HG02970 (cell line): Measurements from ENCODE around the gene ZNF407.

Source experiments
- ATAC-seq: cut with Tn5 transposase; IDR thresholded peaks from one replicate; pipeline ENCODE4 v1.9.1; 2021; ENCODE audit warnings: mild to moderate bottlenecking, moderate library complexity, moderate number of reproducible peaks; ENCODE audit not compliant: unreplicated experiment, low FRiP score

Gene ZNF407

DNA sequence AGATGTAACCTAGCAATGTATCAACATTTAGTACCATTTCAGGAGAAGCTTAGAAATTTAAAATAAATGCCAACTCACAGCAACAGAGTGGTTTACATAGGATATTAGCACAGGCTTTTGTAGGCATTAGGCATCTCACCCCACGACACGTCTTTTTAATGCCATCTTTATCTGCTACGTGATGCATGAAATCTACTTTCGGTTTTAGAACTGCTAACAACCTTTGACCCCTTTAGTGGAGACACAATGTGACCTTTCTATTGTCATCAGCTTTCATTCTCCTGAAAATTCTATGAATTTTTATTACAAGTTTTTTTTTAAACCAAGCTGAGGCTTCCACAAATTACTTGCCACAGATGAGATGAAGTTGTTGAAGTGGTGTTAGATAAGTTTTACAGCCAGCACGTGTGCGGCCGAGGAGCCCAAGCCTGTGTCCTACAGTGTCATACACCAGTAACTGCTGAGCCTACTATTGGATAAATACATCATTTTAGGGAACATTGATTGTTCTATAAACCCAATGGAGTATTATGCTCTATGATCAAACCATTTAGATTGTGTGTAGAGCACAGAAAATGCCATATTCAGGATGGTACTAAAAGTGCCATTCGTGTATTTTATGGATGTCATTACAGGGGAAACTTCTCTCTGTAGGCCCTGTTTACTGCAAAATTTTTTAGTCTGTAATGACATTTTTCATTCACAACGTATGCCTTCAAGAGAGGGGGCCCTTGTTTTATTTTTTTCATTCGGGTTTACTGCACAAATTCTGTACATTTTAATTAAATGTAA is 459.7 kb downstream of the ZNF407 start:
- ATAC-seq = no peak

DNA sequence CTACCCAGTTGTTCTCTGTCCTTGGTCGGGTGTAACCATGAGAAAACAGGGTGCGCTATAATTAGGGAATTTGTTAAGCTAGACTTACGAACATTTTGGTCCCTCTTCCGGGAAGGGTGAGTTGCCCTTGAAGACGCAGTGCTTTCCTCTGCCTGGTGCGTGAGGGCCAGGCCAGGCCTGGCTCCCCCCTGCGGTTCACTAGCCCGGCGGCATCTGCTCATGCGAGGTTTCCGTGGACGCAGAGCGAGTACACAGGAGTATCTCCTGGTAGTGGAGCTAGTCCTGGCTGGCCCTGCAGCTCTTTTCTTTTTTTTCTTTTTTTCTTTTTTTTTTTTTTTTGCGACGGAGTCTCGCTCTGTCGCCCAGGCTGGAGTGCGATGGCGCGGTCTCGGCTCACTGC is 462.5 kb downstream of the ZNF407 start:
- ATAC-seq = no peak

DNA sequence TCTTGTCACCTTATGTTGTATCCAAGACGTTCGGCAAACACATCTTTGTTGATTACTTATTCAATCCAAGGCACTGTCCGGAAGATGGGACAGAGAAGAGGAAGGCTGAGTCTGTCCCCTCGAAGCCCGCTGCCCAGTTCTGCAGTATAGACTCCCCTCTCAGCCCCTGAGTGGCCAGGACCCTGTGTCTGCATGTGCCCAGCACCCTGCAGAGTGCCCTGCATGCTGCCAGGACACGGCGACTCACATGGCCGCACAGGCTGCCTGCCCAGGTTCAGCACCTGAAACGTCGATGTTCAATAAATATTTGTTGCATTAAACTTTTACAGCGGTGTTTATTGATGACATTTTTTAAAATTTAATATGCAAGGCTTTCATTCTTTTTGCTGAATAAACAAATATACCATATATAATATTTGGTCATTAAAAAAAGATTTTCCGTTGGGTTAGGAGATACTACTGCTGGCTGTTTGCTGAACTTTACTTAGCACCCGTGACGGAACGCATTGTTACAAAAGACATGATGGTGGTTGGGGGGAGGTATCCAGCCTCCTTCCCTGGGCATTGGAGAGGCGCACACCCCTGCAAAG is 464.7 kb downstream of the ZNF407 start:
- no peak for ATAC-seq

DNA sequence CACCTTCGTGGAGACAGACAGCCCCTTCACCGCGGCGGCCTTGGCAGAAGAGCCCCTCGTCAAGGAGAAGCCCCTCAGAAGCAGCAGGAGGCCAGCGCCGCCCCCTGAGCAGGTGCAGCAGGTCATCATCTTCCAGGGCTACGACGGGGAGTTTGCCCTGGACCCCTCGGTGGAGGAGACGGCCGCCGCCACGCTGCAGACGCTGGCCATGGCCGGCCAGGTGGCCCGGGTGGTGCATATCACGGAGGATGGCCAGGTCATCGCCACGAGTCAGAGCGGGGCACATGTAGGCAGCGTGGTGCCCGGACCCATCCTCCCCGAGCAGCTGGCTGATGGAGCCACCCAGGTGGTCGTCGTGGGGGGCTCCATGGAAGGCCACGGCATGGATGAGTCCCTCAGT is 465.5 kb downstream of the ZNF407 start:
- ATAC-seq = no peak

DNA sequence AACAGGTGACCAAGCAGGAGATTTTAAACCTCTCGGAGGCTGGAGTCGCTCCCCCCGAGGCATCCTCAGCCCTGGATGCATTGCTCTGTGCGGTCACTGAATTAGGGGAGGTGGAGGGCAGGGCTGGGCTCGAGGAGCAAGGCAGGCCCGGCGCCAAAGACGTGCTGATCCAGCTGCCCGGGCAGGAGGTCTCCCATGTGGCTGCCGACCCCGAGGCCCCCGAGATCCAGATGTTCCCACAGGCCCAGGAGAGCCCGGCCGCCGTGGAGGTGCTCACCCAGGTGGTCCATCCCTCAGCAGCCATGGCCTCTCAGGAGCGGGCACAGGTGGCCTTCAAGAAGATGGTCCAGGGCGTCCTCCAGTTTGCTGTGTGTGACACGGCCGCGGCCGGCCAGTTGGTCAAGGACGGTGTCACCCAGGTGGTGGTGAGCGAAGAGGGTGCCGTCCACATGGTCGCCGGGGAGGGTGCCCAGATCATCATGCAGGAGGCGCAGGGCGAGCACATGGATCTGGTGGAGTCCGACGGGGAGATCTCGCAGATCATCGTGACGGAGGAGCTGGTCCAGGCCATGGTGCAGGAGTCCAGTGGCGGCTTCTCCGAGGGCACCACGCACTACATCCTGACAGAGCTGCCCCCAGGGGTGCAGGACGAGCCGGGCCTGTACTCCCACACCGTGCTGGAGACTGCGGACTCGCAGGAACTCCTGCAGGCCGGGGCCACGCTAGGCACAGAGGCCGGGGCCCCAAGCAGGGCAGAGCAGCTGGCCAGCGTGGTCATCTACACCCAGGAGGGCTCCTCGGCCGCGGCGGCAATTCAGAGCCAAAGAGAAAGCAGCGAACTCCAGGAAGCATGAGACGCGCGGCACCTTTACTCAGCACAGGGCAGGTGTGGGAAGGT is 466.2 kb downstream of the ZNF407 start:
- ATAC-seq = no peak

DNA sequence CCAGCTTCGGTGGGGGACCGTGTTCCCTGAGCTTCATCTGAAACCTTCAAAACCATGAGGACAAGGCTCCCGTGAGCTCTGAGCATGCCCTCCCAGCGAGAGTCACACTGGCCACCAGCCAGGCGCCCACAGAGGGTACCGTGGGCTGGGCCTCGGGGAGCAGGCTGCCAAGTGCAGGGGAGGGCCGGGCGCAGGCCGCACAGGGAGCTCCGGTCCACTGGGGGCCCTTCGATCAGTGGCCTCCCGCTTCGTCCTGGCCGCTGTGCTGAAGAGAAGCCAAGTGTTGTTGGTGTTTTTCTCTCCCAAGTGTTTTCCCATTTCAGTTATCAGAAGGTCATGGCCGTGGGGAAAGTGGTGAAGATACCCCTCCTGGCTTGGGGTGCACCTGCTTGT is 466.8 kb downstream of the ZNF407 start:
- ATAC-seq = no peak

DNA sequence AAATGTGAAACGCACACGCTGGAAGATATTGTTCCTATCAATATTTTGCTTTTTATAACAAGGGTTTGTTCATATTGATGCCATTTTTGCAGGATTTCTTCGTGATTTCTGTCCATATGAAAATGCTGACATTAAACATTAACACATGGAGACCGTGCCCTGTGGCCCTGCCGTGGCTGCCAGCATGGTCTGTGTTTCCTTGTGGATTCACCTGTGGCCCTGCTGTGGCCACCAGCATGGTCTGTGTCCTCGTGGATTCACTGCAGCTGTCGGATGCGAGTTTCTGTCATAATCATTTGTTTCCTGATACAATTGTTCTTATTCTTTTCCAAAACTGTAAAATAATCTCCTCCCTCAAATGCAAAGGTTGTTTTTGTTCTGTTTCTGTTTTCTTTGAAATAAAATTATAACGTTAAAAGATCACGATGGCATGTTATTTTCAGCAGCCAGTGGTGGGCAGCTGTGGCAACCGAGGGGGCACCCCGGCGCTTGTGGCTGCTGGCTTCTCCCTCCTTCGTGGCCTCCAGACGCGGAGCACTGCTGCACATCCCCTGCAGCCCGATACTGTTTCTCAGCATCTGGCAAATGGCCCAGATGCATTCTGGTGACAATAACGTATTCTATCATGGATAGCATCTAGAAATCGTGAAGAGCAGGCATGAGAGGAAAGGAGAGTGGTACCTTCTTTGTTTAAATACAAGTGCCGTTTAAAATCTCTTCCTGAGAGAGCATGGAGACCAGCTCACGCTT is 467.8 kb downstream of the ZNF407 start:
- ATAC-seq = no peak

DNA sequence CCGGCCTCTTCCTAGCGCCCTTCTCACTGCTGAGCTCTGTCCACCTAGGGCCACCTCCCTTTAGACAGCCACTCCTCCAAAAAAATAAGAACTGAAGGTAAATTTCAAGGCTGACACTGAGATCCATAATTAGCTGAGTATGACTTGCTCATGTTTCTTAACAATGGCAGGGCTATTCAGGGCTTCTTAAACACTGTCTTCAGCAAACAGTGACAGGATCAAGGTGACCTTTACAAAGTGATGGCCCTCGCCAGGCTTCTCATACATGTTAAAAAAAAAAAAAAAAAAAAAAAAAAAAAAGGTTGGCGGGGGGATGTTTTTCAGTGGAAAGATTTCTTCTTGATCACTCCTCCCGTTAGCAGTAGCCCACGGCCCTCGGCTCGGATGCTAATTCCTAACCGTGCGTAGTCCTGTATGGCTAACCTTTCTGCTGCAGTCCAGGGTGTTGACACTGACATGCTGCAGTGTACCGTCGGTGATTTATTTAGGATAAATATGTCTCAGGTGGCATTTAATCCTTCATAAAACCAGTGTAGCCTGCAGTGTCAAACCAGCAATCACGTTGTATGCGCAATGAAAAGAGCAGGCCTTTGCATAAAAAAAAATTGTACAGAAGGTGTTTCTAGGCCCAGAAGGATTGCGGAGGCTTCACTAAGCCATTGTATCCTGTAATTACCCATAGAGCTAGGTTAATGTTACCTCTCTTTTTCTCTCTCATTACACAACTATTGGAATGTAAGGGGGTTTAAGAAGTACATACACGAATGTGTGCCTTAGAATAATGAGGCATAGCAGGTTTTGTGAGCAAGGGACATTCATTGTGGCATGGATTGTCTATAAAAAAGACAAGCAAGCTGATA is 468.6 kb downstream of the ZNF407 start:
- no peak for ATAC-seq

DNA sequence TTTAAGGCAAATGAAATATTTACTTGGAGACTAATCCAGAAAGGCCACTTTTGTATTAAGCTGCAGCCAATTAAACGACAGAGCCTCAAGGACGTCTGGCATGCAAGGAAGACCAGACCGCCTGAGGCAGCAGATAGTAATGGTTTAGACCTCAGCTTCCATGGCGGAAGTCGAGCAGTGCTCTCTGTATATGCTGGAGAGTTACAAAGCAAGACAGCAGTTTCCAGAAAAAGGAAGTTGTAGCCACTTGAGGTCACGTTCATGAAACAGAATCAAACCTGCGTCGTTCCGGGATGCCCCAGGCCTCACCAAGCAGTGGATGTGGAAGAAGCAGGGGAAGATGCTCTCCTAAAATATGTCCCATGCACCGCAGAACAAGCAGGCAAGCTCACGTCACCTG is 469.3 kb downstream of the ZNF407 start:
- no peak for ATAC-seq

DNA sequence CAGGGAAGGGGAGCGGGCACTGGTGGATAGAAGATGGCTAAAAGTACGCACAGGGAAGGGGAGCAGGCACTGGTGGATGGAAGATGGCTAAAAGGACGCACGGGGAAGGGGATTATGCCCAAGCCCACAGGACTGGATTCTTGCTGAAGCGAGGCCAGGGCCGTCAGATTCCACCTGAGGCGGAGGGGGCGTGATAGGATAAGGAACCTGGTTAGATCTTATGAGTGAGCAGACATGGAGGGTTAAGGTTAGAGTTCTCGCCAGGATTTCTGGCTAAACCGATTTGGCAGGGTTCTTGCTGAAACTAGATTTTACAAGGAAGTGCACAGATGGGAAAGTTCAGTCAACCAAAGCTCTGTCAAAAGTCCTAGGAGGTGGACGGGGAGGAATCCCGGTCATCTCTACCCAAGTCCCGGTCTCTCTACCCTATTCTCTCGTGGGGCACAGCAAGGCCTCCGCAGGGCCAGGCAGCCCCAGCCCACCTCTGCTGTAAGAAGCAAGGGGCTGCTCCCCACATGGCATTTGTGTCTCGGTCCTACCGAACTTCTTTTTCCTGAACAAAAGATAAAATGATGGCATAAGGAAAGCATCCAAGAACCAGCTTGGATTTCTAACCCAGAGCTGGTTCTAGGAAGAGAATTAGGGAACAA is 470.5 kb downstream of the ZNF407 start:
- no peak for ATAC-seq

DNA sequence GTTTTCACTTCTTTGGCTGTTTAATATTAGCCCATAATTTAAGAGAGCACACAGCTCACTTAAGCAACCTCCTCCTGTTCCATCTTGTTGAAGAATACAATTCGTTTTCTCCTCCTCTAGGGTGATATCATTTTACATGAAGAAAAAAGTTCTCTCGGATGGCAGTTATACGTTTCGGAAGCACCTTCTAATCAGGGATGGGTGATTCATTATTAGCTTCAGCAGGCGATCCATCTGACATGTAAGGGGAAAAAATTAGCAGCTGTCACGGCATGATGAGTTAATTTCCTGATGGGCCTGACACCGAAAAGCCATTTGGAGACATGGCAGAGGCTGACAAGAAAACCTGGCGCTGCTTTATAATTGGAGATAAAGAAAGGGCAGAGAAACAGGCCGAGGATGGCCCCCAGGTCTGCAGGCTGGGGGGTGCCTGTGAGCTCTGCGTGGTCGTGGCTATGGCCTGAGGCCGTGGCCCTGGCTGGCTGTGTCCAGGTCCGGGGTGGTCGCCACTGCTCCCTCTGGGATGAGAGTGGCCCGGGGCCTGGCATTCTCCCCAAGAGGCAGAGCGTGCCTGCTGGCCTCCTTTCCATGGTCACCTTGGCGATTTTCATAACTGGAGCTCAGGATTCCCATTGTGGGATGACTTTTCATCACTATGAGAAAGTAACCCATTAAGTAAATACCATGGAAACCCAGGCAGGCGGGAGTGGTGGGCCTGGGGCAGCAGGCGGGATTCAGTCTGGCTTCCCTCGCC is 471.2 kb downstream of the ZNF407 start:
- no peak for ATAC-seq

DNA sequence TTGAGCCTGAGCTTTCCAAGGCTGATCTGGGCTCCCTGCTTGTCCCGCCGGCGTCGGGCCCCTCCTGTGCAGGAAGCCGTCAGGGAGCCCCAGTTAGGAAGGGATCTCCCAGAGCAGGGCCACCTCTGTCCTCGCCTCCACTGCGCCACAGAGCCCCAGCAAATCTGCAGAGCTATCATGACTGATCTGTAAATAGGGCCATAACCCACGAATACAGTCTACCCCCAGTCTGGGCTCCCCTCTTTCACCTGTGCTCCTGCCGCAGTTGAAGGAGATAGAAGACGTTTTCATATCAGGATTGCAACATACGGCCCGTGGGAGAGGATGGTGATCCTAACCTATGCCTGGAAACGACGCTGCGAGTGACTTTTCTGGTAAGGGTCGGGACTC is 472.6 kb downstream of the ZNF407 start:
- no peak for ATAC-seq

DNA sequence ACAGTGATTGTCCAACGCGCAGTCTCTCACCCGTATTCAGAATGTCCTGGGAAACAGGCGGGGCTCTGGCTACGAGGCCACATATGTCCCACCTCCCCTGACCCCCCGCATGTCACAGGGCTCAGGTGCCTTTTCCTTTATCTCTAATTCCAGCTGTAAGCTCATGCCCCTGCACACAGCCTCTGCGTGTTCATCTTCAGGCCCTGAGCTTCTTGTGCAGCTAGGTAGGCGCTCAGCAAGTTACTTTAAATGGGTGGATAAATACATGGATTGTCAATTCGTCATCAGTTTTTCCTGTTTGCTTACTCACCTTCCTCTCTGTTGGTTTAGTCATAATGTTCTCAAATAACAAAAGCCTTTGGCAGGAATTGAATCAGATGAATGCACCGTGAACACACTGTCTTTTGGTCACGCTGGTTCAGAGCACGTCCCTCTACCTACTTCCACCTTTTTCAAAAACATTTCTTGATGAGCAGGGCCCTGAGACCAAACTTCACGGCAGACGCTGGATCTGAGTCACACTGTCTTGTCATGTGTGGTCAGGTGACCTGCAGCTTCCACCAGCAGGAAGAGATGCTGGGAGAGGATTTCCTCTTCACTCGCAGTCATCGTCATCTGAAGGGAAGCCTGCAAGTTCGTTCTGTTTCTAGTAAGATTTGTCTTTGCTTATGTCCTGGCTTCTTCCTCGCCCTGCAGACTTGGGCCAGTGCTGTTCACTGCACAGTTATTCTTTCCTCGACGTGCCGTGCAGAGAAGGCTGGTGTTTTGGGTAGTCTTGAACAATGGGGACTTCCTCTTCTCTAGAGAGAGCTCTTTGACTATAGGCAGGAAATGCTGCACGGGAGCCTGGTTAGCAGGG is 473.2 kb downstream of the ZNF407 start:
- ATAC-seq = peak; percentile 83

DNA sequence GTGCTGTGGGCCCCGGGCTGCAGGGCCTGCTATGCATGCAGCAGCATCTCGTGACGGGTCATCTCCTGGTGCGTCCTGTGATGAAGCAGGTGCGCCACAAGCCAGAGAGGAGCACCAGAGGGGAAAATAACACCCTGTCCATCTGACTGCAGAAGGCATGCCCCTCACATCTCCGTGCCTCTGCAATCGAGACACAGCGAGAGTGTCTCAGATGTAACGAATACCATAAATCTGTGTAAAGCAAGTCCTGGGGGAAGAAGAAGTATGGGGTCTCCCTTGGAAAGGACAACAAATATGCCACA is 473.8 kb downstream of the ZNF407 start:
- no peak for ATAC-seq

DNA sequence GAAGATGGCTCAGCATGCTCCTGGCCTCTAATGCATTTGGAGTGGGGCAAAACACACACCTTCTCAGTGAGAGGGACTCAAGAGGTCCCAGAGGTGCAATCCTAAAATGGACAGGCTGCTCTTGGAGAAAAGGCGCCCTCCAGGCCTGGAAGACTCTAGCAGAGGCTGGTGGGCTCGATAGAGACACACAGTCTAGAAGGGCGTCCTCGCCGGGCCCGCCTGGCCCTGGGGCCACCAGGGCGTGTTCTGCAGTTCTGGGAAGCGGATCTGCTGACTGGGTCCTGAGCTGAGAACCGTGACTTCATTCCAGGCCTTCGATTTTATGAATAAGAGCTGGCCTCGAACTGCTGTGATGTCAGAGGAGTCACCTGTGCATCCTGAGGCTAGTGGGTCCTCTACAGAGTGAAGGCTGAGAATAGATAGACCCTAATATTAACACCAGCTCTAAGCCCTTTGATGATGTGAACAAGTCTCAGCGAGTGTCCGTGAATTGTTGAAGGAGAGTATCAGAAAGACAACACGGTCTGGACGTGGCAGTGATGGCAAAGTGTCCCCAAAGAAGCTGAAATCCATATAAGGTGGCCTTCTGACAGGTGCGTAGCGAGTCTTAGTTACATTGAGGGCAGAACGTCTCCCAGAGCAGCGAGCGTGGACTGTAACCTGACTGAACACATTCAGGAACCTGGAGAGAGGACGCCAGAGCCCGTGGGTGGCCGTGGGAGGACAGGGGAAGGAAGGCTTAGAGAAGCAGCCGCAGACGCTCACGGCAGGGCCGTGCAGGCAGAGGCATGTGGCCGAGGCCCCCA is 474.4 kb downstream of the ZNF407 start:
- no peak for ATAC-seq

DNA sequence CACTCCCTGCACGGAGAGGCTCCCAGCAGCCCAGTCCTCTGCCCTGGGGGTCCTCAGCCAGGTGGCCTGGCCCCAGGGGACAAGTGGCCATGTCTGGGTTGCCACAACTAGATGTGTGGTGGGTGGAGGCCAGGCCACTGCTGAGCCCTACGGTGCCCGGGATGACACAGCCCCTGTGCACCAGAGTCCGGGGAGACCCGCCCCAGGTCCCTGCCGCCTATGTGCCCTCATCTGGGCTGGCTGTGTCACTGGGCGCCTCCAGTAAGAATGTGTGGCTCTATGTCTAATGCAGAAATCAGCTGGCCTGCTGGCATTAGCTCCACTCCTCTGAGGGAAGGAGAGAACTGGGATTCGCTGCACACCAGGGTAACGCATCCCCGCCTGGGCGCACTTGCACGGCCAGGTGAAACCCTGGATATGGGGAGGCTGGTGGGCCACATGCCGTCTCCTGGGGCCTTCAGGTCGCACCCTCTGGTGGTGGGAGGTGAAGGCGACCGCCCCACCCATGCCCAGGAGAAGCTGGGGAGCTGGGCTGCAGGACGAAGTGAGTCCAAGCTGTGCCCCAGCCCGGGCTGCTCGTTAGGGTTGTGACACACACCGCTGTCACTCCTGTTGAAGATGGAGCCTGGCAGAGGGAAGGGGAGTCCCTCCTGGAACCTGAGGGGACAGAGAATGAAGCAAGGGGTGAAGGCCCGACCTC is 475.2 kb downstream of the ZNF407 start:
- ATAC-seq = no peak
